Measurements from ENCODE around the gene C11orf86.

DNA sequence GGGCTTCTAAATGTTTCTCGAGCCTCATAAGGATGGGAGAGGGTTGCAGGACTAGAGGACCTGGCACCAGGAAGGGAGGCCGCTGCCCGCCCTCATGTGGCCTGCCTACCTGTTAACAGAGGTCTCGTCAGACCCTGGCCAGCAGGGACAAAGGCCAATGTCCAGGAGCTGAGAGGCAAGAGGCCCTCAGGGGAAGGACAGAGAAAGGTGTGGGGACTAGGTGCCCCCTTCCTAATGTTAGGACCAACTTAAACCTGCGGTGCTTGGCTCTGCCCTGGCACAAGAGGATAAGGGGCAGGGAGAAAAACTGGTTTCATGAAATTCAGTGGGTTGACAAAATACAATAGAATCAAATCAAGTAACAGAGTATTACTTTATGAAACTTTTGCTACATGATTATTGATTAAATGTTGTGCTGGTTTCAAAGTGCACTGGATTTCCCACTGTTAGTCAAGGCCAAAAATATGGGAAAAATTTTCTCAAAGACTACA, 27.9 kb downstream of the C11orf86 start:
- TF ChIP-seq POLR2AphosphoS5 (IDR thresholded peaks at IDR 0.05; ENCODE audit: borderline replicate concordance, low read depth, low read length), result no peak
- TF ChIP-seq EZH2 (IDR thresholded peaks at IDR 0.05), result no peak
- no peak for TF ChIP-seq FOXP2 (optimal IDR thresholded peaks at IDR 0.05; ENCODE audit: control extremely low read depth, extremely low read length, insufficient read depth)

Measured in SK-N-MC (cell line).